ENCODE results near the gene NRP2. TPM values are rescaled to one million over a fixed set of nuclear protein-coding genes. Genes with fewer than 3 reads are reported as not detected.

Gene NRP2
- total RNA-seq, 4 donors from 2014 or later = 4.9 to 22.4 (median 14.5) TPM

GRCh38 chr2:205673312-205673711 lies 9.0 kb upstream of the NRP2 start:
- Histone ChIP-seq H3K4me3 (no peak overlapping the region), H3K27ac (no peak overlapping the region), H3K27me3 (no peaks in the 10 kb centered on the region), H3K4me1 (no peaks in the 10 kb centered on the region), H3K9me3 (no peaks in the 10 kb centered on the region), H3K36me3 (no peaks in the 10 kb centered on the region)
- TF ChIP-seq CTCF (IDR thresholded peaks at IDR 0.05) (no peak), POLR2A (IDR thresholded peaks at IDR 0.05) (no peak)
- DNase-seq = no peak

- Histone ChIP-seq H3K4me1 (peaks cover 0 to 6% (median 0%) of the 10 kb centered on the region in 4 donors), H3K4me3 (no peak overlapping the region), H3K9me3 (no peaks in the 10 kb centered on the region), H3K27ac (no peak overlapping the region), H3K36me3 (no peaks in the 10 kb centered on the region), H3K27me3 (no peaks in the 10 kb centered on the region)
- TF ChIP-seq CTCF (IDR thresholded peaks at IDR 0.05) (peak in 5 of 6 experiments; percentile 68 to 91 (median 85)), POLR2A (IDR thresholded peaks at IDR 0.05) (no peak)
- no peak for DNase-seq
These were observed 6.3 kb upstream of the NRP2 start for GRCh38 chr2:205675861-205676516.

DNA sequence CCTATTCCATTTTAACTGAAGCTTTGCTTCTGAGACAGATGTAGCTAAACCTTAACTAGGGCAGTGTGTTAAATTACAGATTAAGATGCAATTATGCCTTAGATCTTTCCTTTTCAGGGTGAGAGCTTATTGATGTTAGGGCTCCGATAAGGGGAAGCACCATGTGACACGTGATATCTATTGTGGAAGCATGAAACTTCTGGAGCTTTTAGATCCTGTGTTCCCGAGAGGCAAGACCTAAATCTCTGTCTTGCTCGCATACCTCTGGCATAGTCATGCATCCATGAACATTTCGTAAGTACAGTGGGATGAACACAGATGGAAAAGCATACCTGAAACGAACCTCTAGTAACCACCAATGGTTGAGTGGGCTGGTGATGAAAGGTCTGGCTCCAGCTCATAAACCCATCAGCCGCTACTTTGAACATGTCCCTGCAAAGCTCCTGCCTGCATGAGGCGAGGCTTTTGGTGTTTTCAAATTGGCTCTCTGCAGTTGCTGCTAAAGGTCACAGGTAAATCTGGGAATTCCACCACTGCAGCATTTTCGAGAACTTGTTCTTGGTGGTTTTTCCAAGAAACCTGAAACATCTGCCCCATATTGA lies 3.7 kb upstream of the NRP2 start:
- Histone ChIP-seq H3K36me3 (no peaks in the 10 kb centered on the region), H3K9me3 (no peaks in the 10 kb centered on the region), H3K27ac (no peak overlapping the region), H3K4me3 (no peak overlapping the region), H3K27me3 (no peaks in the 10 kb centered on the region), H3K4me1 (peaks cover 0 to 18% (median 0%) of the 10 kb centered on the region in 4 donors)
- no peak for TF ChIP-seq POLR2A (IDR thresholded peaks at IDR 0.05)
- no peak for TF ChIP-seq CTCF (IDR thresholded peaks at IDR 0.05)
- no peak for DNase-seq

GRCh38 chr2:205679410-205680009 lies 2.8 kb upstream of the NRP2 start:
- Histone ChIP-seq H3K36me3 (no peaks in the 10 kb centered on the region), H3K9me3 (no peaks in the 10 kb centered on the region), H3K4me1 (peaks cover 0 to 19% (median 0%) of the 10 kb centered on the region in 4 donors), H3K27ac (no peak overlapping the region), H3K4me3 (no peak overlapping the region), H3K27me3 (no peaks in the 10 kb centered on the region)
- DNase-seq = no peak
- TF ChIP-seq CTCF (IDR thresholded peaks at IDR 0.05) (no peak), POLR2A (IDR thresholded peaks at IDR 0.05) (no peak)

- Histone ChIP-seq H3K9me3 (no peaks in the 10 kb centered on the region), H3K4me3 (no peak overlapping the region), H3K27me3 (peaks cover 0 to 3% of the 10 kb centered on the region in 2 donors), H3K27ac (no peak overlapping the region), H3K36me3 (no peaks in the 10 kb centered on the region), H3K4me1 (peaks cover 0 to 25% (median 2%) of the 10 kb centered on the region in 4 donors)
- DNase-seq = peak in 2 of 3 donors; percentile 36 to 74
- TF ChIP-seq CTCF (IDR thresholded peaks at IDR 0.05) = peak; percentile 32 to 63 (median 58)
- TF ChIP-seq POLR2A (IDR thresholded peaks at IDR 0.05) = no peak
These were observed 2.2 kb upstream of the NRP2 start for GRCh38 chr2:205680067-205680466.

Data from Peyer's patch (tissue), 4 donors.